GM20000 (cell line): ENCODE results near the gene METTL25B.
"Not testable (repeated sequence)": the region's sequence is repeated elsewhere in the genome, so short reads cannot be mapped to it uniquely, and the experiment has no call there.

Experiments
- DNase-seq: peaks from one replicate; pipeline ENCODE4 v3.0.0; 2012; ENCODE audit warnings: low spot score
- CTCF ChIP-seq: IDR thresholded peaks from 2 replicates; pipeline ENCODE4 v1.5.1; 2012; ENCODE audit warnings: mild to moderate bottlenecking, control low read depth; ENCODE audit errors: extremely low read depth, missing control alignments

Gene METTL25B

GRCh38 chr1:156750711-156751450, 22.6 kb downstream of the METTL25B start:
- no peak for DNase-seq
- no peak for TF ChIP-seq CTCF

GRCh38 chr1:156751451-156751756, 23.1 kb downstream of the METTL25B start, which contains the start of gene HDGF:
Gene HDGF (minus strand): TSS chr1:156751675. CDS start chr1:156751429, 246 bp downstream.
- DNase-seq = no peak
- no peak for TF ChIP-seq CTCF

- no peak for TF ChIP-seq CTCF
- peak; percentile 98 for DNase-seq
Measured at GRCh38 chr1:156751757-156752481, 23.6 kb downstream of the METTL25B start.

GRCh38 chr1:156752843-156753482, 24.7 kb downstream of the METTL25B start:
- no peak for TF ChIP-seq CTCF
- no peak for DNase-seq

- no peak for TF ChIP-seq CTCF
- no peak for DNase-seq
Measured at GRCh38 chr1:156754219-156754618, 25.9 kb downstream of the METTL25B start.

GRCh38 chr1:156755527-156755950, 27.3 kb downstream of the METTL25B start:
- no peak for DNase-seq
- no peak for TF ChIP-seq CTCF

GRCh38 chr1:156756355-156756754, 28.1 kb downstream of the METTL25B start:
- no peak for DNase-seq
- TF ChIP-seq CTCF = no peak

- not testable (repeated sequence) for DNase-seq
Measured at GRCh38 chr1:156757572-156758253, 29.4 kb downstream of the METTL25B start.
